Frontal cortex (tissue), 4 donors: Measurements from ENCODE around the gene TRPM2. TPM values are rescaled to one million over a fixed set of nuclear protein-coding genes. Genes with fewer than 3 reads are reported as not detected.

Experiments
- DNase-seq, 2 donors: peaks; one replicate each; pipeline ENCODE4 v3.0.0; 2012; ENCODE audit warnings: low spot score in 2 of 2
- FAIRE-seq: peaks from 2 replicates; lab custom pipeline; 2012; peaks lifted over from hg19 to GRCh38; lab: Jason Lieb, UNC
- total RNA-seq: library from RNA; depleted of rRNA; stranded (reverse); fragments of >200 nt; gene quantifications from one replicate; pipeline ENCODE4 v1.2.3, GENCODE V29; 2014
- donor health status: control.
- donor health status: control.
- donor health status: control.

Gene TRPM2
- total RNA-seq, 1 donor from 2014 or later = 1.6 TPM

DNA sequence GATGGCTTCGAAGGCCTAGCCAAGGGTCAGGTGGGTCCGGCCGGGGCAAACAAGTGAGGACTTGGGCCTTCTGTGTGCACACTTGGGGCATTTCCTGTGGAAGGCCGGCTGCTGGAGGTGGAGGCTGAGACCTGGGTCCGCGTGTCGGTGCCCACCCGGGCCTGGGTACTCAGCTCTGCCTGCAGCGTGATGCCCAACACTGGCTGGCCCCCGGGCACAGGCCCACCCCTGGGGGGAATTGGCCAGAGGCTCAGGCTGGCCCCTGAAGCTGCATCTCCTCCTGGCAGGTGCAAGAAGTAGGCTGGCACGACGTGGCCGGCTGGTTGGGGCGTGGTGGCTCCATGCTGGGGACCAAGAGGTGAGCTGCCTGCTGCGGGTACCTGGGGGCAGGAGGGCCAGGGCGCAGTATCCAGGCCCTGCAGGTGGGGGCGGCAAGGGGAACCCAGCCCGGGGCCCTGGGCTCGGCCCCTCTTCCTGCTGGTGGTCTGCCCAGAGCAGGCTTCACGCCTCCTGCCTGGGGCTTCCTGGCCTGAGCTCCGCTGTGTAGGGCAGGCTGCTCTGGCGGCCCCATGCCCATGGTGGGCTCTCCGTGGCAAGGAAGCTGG lies 31.5 kb upstream of the TRPM2 start:
- DNase-seq (no peak), FAIRE-seq (no peak)

DNA sequence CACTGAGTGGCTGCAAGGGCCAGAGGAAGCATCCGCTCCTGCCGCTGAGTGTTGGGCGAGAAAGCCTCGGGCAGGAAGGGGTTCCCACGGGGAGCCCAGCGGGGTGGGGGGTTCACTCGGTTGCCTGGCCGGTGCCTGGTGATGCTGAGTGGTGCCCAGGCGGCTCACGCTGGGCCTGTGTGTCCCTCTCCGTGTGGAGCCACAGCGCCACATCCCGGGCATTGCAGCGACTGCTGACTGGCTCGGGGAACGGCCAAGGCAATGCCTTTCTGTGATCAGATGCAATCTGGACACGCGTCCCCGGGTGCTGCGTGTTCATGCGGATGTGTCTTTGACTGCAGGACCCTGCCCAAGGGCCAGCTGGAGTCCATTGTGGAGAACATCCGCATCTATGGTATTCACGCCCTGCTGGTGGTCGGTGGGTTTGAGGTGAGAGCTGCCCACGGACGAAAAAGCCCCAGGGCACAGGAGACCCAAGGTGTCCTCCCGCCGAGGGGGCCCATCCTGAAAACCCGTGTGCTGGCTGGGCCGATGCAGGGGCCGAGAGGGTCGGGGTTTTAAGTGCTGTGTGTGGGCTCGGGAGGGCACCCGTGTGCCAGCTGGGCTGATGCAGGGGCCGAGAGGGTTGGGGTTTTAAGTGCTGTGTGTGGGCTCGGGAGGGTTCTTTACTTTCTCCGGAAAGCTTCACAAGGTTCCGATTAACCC lies 30.6 kb upstream of the TRPM2 start:
- DNase-seq = no peak

DNA sequence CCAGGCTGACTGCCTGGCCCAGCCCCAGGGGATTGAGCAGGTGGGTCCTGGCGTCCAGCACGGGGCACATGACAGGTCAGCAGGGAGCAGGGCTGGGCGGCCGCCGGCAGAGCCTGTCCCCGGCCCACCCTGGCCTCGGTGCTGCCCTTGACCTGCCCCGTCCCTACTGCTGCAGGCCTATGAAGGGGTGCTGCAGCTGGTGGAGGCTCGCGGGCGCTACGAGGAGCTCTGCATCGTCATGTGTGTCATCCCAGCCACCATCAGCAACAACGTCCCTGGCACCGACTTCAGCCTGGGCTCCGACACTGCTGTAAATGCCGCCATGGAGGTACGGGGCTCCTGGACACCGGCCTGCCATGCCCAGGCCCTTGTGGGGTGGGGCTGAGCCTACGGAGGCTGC lies 29.8 kb upstream of the TRPM2 start:
- FAIRE-seq = no peak
- DNase-seq = no peak

More for the DNA sequence above, 30.6 kb upstream of the TRPM2 start:
- FAIRE-seq = no peak

DNA sequence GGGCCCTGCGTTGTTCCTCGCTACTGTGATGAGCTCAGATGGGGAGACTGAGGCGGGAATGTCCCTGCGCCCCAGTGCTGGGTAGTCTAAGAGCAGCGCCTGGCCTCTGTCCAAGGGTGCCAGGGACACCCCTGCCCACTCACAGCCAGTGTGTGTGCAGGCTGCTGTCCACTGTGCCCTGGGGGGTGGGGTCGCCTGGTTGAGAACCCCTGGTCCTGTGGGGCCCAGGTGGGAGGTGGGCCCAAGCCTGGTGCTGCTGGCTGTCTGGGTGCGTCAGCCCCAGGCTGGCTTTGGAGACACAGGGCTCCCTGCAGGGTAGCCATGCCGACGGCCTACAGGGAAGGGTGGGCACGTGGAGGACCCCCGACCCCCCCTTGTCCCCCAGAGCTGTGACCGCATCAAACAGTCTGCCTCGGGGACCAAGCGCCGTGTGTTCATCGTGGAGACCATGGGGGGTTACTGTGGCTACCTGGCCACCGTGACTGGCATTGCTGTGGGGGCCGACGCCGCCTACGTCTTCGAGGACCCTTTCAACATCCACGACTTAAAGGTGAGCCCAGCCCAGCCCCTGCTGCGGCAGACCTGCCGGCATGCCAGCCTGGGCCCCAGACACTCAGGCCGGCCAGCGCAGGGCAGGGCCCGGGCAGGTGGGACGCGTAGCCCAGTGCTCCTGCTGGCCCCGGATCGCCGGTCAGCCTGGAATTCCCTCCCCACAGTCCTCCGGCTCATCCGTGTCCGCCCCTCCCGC lies 29.1 kb upstream of the TRPM2 start:
- no peak for DNase-seq
- no peak for FAIRE-seq

DNA sequence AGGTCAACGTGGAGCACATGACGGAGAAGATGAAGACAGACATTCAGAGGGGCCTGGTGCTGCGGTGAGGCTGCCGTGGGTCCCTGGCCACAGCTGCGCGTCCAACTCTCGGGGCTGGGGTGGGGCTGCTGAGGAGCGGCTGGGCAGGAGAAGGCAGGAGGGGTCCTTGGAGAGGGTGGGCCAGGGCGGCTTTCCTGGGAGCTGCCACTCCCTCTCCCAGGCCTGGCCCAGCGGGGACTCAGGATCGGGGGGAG lies 28.6 kb upstream of the TRPM2 start:
- DNase-seq (no peak), FAIRE-seq (no peak)

DNA sequence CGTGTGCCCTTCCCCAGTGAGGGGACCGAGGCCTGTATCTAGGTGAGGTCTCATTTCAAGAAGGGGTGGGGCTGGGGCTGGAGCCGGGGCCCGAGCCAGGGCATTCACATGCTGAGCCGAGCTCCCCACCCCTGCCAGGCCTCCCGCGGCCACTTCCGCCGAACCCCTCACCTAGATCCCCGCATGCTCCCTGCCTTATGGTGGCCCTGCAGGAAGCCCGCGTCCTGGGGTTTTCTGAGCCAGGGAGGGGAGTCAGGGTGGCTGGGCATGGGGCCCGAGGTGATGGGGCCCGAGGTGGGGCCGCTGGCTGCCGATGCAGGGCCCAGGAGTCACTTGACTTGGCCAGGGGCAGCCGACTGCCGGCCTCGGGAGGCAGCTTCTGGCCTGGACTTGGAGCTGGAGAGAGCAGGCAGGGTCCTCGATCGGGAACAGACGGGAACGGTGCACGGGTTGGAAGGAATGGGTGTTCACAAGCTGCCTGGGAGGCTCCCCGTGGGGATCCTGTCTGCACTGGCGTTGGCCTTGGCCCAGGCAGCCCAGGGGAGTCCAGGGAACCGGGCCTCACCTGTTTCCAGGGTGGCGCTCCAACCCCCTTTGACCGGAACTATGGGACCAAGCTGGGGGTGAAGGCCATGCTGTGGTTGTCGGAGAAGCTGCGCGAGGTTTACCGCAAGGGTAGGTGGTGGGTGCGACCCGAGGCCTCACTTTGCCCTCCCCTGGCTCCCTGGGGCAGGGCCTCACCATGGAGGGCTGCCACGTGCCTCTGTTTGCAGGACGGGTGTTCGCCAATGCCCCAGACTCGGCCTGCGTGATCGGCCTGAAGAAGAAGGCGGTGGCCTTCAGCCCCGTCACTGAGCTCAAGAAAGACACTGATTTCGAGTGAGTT lies 27.8 kb upstream of the TRPM2 start:
- no peak for FAIRE-seq
- no peak for DNase-seq

DNA sequence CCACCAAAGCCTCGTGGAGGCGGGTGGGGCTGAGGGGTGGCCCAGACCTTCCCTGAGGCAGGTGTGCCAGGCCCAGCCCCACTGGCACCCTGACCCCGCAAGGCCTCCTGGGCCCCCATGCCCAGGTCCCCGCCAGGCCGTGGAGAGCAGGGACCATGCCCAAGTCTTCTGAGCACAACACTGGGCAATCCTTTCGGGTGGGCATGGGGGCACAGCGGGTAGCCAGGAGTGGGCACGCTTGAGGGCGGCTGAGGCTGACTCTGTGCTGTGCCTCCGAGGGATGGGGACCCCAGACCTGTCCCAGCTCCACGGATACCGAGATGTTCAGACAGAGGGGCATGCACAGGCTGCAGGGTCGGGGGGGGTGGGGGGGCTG lies 27.2 kb upstream of the TRPM2 start:
- FAIRE-seq (no peak), DNase-seq (no peak)

DNA sequence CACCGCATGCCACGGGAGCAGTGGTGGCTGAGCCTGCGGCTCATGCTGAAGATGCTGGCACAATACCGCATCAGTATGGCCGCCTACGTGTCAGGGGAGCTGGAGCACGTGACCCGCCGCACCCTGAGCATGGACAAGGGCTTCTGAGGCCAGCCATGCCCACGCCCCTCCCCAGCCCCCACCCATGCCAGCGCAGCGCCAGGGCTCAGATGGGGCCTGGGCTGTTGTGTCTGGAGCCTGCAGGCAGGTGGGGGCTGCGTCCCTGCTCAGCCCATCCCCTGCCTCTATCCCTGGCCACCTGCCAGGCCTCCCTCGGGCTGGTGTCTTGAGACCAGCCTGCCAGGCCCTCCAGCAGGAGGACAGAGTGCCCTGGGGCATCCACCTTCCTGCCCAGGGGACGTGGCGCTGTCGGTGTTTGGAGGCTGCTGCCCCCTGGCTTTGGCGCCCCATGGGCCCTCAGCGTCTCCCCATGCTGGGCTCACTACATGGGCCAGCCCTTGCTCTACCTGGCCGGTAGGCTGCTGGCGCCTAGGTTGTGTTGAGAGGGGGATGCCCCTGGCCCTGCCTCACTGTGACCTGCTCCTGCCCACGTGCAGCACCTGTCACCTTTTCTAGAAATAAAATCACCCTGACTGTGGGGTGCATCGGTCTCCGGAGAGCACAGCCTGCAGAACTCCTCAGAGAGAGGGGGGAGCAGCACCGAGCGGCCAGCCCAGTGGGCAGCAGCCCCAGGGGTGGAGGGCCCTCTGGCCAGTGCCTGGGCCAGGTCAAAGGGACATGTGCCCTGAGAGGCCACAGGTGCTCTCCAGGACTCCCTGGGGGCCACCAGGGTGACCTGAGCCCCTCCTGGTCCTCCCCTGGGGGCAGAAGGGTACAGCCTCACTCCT lies 26.5 kb upstream of the TRPM2 start:
- DNase-seq (peak in 1 of 2 donors; percentile 68), FAIRE-seq (no peak)

DNA sequence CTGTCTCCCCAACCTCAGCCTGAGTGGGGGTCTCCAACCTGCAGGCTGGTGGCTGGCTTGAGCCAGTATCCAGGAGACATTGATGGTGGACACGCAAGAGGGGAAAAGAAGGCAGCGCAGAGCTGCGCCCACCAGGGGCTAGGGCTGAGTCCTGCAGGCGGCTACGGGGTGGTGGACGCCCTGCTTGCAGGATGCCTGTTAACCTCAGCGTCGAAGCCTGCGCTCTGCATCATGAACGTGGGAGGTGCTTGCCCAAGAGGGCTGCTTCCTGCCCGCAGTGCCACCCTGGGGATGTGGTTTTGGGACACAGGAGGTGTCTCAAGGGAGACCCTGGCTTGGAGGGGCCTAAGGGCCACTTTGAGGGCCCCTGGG lies 25.8 kb upstream of the TRPM2 start:
- DNase-seq (no peak), FAIRE-seq (no peak)

DNA sequence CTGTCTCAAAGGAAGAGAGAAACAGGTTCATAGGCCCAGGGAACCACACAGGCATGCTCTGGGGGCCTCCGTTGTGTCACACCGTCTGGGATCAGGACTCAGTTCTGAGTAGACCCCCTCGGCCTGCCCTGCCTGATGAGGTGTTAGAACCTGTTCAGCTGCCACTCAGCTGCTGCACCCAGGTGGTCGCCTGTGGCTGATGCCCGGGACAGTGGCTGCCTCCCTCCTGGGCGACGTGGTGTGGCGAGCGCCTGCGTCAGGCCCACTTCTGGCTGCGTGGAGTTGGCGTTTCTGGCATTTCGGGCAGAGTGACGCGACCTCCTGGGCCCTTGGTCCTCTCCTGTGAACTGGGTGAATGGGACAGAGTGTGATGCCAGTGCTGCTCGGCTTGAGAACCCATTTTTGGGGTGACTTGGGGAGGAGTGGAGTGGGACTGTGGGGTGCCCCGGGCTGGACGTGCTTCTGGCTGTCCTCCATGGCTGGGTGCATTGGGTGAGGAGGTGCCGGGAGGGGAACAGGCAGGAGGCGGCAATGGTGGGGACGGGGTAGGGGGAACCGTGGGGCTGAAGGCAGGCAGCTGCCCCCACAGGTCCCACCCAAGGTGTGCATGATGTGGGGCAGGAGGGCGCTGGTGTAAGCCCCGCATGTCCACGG lies 25.1 kb upstream of the TRPM2 start:
- FAIRE-seq (no peak), DNase-seq (no peak)

DNA sequence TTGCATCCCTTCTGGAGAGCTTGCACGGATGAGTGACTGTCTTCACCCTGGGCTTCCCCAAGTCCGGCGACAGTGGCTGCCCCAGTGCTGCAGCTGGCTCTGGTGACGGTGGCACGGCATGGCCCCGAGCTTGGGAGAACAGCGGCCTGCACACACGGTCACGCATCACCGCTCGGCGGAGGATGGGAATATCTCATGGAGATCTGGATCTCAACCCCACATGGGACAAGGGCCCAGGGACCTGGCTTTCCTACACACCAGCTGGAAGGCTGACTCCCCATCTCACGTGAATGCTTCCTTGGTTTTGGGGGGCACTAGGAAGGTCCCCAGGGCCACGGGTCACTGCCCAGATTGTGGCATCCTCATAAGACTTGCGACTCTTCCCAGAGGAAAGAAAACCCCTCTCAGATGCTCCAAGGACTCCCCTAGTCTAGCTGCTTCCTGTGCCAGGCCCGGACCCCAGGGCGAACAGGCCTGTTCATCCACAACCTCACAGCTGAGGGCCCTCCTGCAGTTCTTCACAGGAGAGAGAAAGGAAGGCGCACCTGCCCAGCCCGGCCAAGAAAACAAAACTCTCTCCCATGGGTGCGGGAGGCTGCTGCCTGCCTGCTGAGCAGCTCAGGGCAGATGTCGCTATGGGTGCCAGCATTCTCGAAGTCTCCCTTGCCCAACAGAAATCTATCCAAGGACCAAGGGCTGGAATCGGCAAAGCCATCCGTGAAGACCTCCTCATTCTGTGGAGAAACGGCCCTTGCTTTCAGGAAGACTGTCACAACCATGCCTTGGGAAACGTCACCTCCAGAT lies 24.1 kb upstream of the TRPM2 start:
- DNase-seq = no peak
- no peak for FAIRE-seq

DNA sequence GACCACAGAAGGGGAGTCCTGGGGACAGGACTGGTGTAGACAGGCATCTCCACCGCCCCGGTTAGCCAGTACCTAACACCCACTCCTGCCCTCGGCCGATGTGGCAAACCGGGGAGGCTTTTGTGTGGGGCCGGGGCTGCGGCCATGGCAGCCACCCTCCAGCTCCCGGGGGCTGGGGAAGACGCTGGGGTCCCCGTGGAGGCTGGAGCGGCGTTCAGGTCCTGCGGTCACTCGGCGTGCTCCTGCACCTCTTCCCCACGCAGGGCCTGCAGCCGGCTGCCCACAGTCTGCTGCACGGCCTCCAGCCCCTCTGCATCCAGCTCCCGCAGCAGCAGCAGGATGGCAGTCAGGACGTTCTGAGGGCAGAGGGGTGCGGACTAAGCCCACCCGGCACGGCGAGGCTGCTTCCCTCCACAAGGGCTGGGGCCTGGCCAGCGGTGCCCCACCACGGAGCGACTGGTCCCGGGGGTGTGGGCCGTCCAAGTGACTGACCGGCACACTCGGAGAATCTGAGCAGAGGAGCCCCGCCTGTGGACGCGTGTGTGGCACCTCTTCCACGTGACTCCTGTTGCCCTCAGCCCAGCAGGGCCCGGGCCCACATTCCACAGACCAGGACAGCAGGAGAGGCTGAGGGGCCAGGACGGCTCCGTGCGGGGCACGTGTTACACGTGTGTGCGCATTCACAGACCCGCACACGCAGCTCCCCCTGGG lies 23.3 kb upstream of the TRPM2 start:
- no peak for DNase-seq
- FAIRE-seq = no peak

DNA sequence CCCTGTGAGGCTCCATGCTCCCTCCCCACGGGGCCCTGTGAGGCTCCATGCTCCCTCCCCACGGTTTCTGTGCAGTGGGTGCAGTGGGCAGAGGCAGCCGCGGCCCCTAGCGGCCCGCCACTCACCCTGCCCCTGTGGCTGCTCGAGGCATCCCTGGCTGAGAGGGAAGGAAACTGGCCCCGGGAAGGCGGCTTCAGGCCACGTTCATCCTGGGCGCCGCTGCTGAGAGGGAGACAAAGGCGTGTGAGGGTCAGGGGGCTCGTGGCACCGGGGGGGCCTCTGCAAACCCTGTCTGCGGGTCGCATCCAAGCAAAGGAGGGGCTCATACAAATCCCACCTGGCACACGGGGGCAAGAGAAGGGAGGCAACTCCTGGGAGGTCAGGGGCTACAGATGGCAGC lies 22.7 kb upstream of the TRPM2 start:
- FAIRE-seq = no peak

DNA sequence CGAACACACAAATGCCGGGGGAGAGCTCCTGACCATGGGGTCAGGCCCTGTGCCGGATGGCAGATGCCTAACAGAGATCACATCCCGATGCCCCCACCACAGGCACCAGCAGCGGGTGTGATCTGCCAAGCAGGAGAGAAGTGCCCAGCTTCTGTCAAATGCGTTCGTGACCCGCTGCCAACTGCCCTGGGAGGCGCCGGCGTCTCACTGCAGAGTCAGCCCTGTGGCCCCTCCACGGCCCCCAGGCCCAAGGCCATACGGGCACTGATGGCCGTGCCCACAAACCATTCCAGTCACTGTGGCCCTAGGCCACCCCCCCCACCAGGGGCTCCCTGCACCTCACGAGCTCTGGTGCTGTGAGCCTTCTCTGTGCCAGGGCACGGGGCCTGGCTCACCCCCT lies 22.2 kb upstream of the TRPM2 start:
- FAIRE-seq = no peak
- no peak for DNase-seq

More for the DNA sequence above, 22.7 kb upstream of the TRPM2 start:
- no peak for DNase-seq

DNA sequence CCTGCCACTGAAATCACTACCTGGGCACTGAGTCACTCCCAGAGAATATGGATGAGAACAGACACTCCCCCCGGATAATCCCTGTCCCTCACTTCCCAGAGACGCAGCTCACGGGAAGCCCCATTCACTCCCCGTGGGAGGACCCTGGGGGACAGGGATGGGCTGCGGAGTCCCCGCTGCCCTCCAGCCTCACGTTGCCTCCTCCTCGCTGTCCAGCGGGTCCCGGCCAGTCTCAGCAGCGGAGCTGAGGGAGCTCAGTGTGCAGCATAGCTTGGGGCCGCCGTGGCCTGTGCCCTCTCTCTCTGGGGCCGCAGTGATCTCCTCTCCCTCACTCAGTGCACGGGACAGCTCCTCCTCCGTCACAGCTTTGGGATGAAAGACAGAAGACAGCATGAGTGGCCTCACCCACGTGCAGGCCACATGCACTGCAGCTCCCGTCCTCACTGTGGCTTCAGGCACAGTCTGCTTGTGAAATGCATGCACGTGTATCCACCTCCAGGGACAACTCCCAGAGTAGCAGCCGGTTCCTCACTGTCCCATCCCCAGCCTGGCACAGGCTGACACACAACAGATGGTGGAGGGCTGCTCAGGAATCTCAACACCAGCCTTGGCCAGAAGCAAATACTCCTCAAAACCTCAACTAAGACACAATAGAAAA lies 21.6 kb upstream of the TRPM2 start:
- no peak for FAIRE-seq
- DNase-seq = no peak

DNA sequence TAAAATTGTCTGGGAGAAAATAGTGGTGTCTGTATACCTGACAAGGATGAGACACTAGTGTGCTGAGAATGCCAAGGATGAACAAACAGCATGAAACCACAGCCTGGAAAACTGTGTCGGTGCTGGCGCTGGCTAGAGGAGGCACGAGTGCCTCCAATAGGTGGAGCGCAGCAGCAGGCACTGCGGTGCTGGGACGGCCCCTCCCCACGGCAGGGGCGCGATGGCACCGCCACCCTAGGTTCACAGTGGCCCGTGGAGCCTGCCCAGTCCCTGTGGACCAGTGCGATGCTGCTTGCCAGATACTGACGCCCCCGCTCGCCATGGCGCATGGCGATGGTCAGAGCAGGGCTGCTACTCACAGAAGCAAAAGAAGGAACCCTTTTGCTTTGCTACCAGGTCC lies 21.0 kb upstream of the TRPM2 start:
- DNase-seq = no peak
- FAIRE-seq = no peak

DNA sequence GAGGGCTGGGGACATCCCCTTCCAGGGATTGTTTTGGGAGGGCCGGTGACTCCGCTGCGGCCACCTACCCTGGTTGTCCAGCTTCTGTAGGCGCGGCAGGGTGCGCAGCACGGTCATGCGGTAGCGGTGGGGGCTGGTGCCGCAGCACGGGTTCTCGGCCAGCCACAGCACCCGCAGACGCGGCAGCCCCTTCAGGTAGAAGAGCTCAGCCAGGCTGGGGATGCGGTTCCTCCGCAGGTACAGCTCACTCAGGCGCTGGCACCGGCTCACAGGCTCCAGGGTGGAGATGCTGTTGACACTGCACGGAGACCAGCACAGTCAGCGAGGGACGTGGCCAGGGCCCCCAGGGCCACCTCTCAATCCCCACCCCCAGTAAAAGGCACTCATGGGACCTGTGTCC lies 20.5 kb upstream of the TRPM2 start:
- FAIRE-seq (no peak), DNase-seq (no peak)
